Parathyroid adenoma (tissue), 2 donors: ENCODE results near the gene TSPAN16.
A peak's percentile ranks its signal among the peaks of the same experiment; 100 is the strongest.
"Not testable (repeated sequence)": the region's sequence is repeated elsewhere in the genome, so short reads cannot be mapped to it uniquely, and the experiment has no call there.

Source experiments
- H2AFZ ChIP-seq: fragments of 300-600 bp; sonication (generic); one replicate; pipeline ENCODE4 v1.7.0; 2017; ENCODE audit warnings: antibody characterized with exemption, mild to moderate bottlenecking
- H3K27ac ChIP-seq: fragments of 300-600 bp; sonication (generic); one replicate; pipeline ENCODE4 v1.7.0; 2017
- H3K27me3 ChIP-seq: fragments of 300-600 bp; sonication (generic); one replicate; pipeline ENCODE4 v1.7.0; 2017; ENCODE audit warnings: low read length; ENCODE audit not compliant: control insufficient read depth, insufficient read depth
- H3K36me3 ChIP-seq: fragments of 300-600 bp; sonication (generic); one replicate; pipeline ENCODE4 v1.7.0; 2017; ENCODE audit warnings: low read length; ENCODE audit not compliant: control insufficient read depth, insufficient read depth
- H3K4me1 ChIP-seq: fragments of 300-600 bp; sonication (generic); one replicate; pipeline ENCODE4 v1.7.0; 2017; ENCODE audit warnings: control low read depth
- H3K4me2 ChIP-seq: fragments of 300-600 bp; sonication (generic); one replicate; pipeline ENCODE4 v1.7.0; 2017; ENCODE audit warnings: low read length
- H3K4me3 ChIP-seq: fragments of 300-600 bp; sonication (generic); one replicate; pipeline ENCODE4 v1.7.0; 2017; ENCODE audit warnings: low read depth, low read length
- H3K79me2 ChIP-seq: fragments of 300-600 bp; sonication (generic); one replicate; pipeline ENCODE4 v1.7.0; 2017; ENCODE audit warnings: control low read depth
- H3K9ac ChIP-seq: fragments of 300-600 bp; sonication (generic); one replicate; pipeline ENCODE4 v1.7.0; 2017; ENCODE audit warnings: mild to moderate bottlenecking
- H3K9me3 ChIP-seq: fragments of 300-600 bp; sonication (generic); one replicate; pipeline ENCODE4 v1.7.0; 2017; ENCODE audit warnings: low read length; ENCODE audit not compliant: control insufficient read depth
- CTCF ChIP-seq: fragments of 300-600 bp; sonication (generic); IDR thresholded peaks from one replicate; pipeline ENCODE4 v1.7.0; 2017; ENCODE audit warnings: antibody characterized with exemption, mild to moderate bottlenecking
- donor health status: primary hyperparathyroidism.

TSPAN16 gene

DNA sequence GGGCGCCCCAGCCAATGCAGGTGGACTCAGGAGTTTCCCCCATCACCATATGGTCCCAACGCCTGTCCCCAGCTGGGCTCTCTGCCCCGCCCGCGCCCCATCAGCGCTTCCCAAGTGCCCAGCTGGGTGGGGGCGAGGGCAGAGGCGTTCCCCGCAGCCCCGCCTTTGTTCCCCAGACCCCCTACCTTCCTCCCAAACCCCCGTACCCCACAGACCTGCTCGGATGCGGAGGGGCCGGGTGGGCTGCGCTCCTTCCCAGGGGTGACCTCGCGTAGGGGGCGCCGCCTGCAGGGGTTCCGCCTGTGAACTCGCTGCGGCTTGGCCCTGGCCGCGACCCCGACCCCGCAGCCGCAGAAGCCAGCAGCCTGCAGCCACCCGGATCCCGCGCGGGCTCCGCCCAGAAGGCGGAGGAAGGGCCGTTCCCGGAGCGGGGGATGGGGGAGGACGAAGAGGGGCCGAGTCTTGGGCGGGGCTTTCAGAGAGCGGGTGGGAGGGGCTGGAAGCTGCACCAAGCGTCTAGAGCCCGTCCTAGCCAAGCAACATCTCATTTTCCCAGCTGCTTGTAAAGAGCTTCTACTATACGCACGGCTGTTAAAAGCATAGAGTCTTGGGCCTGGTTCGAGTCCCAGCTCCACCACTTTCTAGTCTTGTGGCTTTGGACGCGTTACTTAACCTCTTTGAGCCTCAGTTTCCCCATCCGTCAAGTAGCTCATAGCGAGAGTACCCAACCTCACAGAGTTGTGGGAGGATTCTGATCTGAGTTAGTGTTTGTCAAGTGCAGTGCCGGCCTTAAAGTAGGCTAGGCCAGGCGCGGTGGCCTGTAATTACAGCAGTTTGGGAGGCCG, 43.5 kb downstream of the TSPAN16 start, which contains the start of gene RAB3D:
TSS of gene RAB3D (minus strand) at position 404 of the 845 bp plus-strand sequence. CDS start 2,258 bp downstream, outside the sequence.
- H2AFZ ChIP-seq = peak within 1 kb of the TSS; percentile 94
- H3K9ac ChIP-seq = peak within 1 kb of the TSS; percentile 43
- TF ChIP-seq CTCF = no peak
- H3K36me3 ChIP-seq = no peaks in the 10 kb centered on the region
- H3K27me3 ChIP-seq = no peaks in the 10 kb centered on the region
- peaks cover 4% of the 10 kb centered on the region for H3K79me2 ChIP-seq
- H3K4me3 ChIP-seq = peak within 1 kb of the TSS; percentile 66
- no peaks in the 10 kb centered on the region for H3K9me3 ChIP-seq
- H3K4me1 ChIP-seq = peaks cover 14% of the 10 kb centered on the region
- peak within 1 kb of the TSS; percentile 94 for H3K4me2 ChIP-seq
- peak within 1 kb of the TSS; percentile 74 for H3K27ac ChIP-seq

GRCh38 chr19:11340099-11340467, 44.1 kb downstream of the TSPAN16 start:
- H3K4me3 ChIP-seq = peak overlapping the region; percentile 66
- peak overlapping the region; percentile 94 for H3K4me2 ChIP-seq
- not testable (repeated sequence) for H3K79me2 ChIP-seq, H3K36me3 ChIP-seq, H3K27me3 ChIP-seq, H3K9ac ChIP-seq, H3K9me3 ChIP-seq
- peak overlapping the region; percentile 94 for H2AFZ ChIP-seq
- peak overlapping the region; percentile 74 for H3K27ac ChIP-seq
- peaks cover 20% of the 10 kb centered on the region for H3K4me1 ChIP-seq

GRCh38 chr19:11342429-11342828, 46.5 kb downstream of the TSPAN16 start:
- peaks cover 28% of the 10 kb centered on the region for H3K4me1 ChIP-seq
- no peaks in the 10 kb centered on the region for H3K27me3 ChIP-seq
- no peaks in the 10 kb centered on the region for H3K9me3 ChIP-seq
- H3K27ac ChIP-seq = no peak overlapping the region
- no peaks in the 10 kb centered on the region for H3K36me3 ChIP-seq
- no peak overlapping the region for H3K4me3 ChIP-seq
- H3K4me2 ChIP-seq = no peak overlapping the region
- H2AFZ ChIP-seq = no peak overlapping the region
- H3K9ac ChIP-seq = no peak overlapping the region
- no peak for TF ChIP-seq CTCF
- H3K79me2 ChIP-seq = peaks cover 4% of the 10 kb centered on the region

DNA sequence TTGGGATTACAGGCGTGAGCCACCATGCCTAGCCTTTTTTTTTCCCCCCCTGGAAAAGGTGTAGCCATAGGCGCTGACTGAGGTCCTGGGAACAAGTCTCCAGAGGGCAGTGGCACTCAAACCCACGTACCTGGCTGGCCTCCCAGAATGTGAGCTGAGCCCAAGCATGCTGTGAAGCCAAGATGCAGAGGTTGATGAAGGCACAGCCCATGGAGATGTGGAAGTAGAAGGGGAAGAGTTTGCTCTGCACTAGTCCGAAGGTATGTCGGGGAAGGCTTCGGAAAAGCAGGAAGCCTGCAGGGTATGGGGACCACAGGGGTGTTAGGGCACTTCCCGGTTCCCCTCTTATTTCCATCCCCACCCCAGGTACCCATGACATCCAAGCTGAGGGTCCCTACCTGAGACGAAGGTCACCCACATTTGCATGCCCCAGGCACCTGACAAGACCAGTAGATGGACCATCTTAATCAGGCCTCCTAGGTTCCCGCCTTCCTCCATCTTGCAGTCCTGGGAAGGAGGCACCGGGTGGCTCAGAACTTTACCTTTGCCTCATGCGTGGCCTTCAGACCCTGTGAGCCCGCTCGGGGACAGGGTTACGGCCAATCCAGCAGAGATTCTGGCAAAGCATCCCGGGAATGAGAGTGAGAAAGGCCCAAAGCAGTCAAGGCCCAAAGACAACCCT, 49.3 kb downstream of the TSPAN16 start:
- Histone ChIP-seq H3K9ac (no peak overlapping the region), H3K36me3 (no peaks in the 10 kb centered on the region), H3K27me3 (no peaks in the 10 kb centered on the region), H3K4me2 (peak overlapping the region; percentile 97), H3K27ac (peak overlapping the region; percentile 59), H3K4me1 (peaks cover 19% of the 10 kb centered on the region), H3K4me3 (peak overlapping the region; percentile 97), H2AFZ (peak overlapping the region; percentile 91), H3K79me2 (no peaks in the 10 kb centered on the region), H3K9me3 (no peaks in the 10 kb centered on the region)
- TF ChIP-seq CTCF = no peak
